ENCODE data around the gene ZNF593. TPM values are rescaled to one million over a fixed set of nuclear protein-coding genes. Genes with fewer than 3 reads are reported as not detected.

The ZNF593 gene
- total and polyA plus RNA-seq, 2 donors (not counting 1 experiment from before 2014, with no cell fraction given) = 10.7 to 60.0 TPM

DNA sequence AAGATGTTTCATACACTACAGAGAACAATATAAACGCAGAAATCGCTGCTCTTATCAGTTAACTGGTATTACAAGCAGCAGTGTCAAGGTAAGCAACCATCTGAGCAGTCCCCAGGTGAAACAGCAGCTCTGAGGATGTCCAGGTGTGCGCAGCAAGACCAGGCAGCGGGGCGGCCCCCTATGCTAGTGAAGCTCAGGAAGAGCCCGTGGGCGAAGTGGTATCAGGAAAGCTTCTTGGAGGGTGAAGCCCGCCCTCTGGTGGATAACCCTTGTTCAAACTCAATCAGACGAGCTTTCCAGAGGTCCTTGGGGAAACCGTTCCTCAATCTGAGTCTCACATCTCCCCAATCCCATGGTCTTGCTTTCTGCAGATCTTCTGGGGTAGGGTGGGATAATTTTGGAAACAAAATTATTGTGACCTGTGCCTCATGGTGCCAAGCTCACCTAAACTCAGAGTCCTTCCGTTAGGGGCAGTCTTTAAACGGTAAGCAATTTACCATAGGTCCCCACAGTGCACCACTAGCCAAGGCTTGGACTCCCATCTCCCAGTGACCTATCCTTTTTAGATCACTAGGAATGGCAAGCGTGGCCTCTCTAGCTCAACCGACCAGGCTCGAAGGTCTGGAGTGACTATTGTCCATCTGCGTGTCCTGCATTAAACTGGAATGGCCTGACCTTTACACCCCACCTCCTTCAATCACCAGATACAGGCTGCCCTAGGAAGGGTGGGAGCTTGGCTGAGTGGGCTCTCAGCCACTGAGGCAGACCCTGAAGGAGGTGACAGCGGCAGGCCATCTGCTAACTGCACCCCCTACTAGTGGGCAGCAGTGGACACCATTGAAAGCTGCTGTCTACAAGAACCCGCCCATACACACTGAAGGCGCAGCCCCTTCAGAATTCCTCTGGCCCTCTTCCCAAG, 24.4 kb upstream of the ZNF593 start:
- H3K27me3 ChIP-seq (replicated peaks in 1 of 4; ENCODE audit: control extremely low read depth in 1 of 4, control insufficient read depth in 3 of 4, insufficient read depth in 4 of 4, low read length in 3 of 4) = peaks cover 0 to 6% (median 0%) of the 10 kb centered on the region in 4 experiments
- TF ChIP-seq EZH2 (IDR thresholded peaks at IDR 0.05; ENCODE audit: borderline replicate concordance, insufficient read depth, low read depth, low read length, poor library complexity, severe bottlenecking) = no peak
- TF ChIP-seq, protein P1, sequence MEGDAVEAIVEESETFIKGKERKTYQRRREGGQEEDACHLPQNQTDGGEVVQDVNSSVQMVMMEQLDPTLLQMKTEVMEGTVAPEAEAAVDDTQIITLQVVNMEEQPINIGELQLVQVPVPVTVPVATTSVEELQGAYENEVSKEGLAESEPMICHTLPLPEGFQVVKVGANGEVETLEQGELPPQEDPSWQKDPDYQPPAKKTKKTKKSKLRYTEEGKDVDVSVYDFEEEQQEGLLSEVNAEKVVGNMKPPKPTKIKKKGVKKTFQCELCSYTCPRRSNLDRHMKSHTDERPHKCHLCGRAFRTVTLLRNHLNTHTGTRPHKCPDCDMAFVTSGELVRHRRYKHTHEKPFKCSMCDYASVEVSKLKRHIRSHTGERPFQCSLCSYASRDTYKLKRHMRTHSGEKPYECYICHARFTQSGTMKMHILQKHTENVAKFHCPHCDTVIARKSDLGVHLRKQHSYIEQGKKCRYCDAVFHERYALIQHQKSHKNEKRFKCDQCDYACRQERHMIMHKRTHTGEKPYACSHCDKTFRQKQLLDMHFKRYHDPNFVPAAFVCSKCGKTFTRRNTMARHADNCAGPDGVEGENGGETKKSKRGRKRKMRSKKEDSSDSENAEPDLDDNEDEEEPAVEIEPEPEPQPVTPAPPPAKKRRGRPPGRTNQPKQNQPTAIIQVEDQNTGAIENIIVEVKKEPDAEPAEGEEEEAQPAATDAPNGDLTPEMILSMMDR (IDR thresholded peaks at IDR 0.05) = peak; percentile 90
- H3K36me3 ChIP-seq (replicated peaks in 1 of 2; ENCODE audit: control extremely low read depth in 1 of 2, control insufficient read depth in 1 of 2, extremely low read depth in 1 of 2, insufficient read depth in 2 of 2, low read length in 1 of 2) = no peaks in the 10 kb centered on the region
- peak overlapping the region; percentile 52 for H3K4me2 ChIP-seq (replicated peaks; ENCODE audit: low read depth, low read length, poor library complexity, severe bottlenecking)
- DNase-seq (peak; percentile 79), ATAC-seq (ENCODE audit: low read depth) (peak; percentile 65)
- H3K9ac ChIP-seq (ENCODE audit: low read length) = no peak overlapping the region
- no peak overlapping the region for H3K4me3 ChIP-seq (ENCODE audit: control extremely low read depth in 1 of 5, extremely low read depth in 1 of 5, insufficient read depth in 1 of 5, low read depth in 2 of 5, low read length in 4 of 5)
- H3K27me3 Mint-ChIP-seq = peaks cover 14% of the 10 kb centered on the region
- WGBS (ENCODE audit: insufficient coverage) = 47% methylated on average over 15 of the region's 19 CpGs
- no peaks in the 10 kb centered on the region for H4K20me1 ChIP-seq (ENCODE audit: control insufficient read depth, insufficient read depth, low read length, poor library complexity, severe bottlenecking)
- intact Hi-C loops (cut with micrococcal nuclease) = loop anchor here (1.0 to 10.0 kb wide), 2 partner anchors 110 to 250 kb away; no protein-coding TSS in a partner anchor
- H2AFZ ChIP-seq (ENCODE audit: insufficient read depth, low read depth, low read length, poor library complexity, severe bottlenecking) = peak overlapping the region; percentile 65
- ChIA-PET CTCF (interaction anchor here (0.6 to 13.1 kb wide), 34 partner anchors 10 to 406 kb away, joined by 3 to 336 read pairs (median 4); partner anchors contain the start of genes CEP85, PDIK1L and ZNF593), POLR2A (interaction anchor here (0.6 to 1.1 kb wide), 4 partner anchors 38 to 240 kb away, joined by 3 to 4 read pairs (median 3); no protein-coding TSS in a partner anchor)
- no peak overlapping the region for H3K4me3 Mint-ChIP-seq
- no peaks in the 10 kb centered on the region for H3K9me3 ChIP-seq (ENCODE audit: control extremely low read depth in 1 of 3, control insufficient read depth in 2 of 3, insufficient read depth in 1 of 3, low read length in 2 of 3)
- H3K9me3 Mint-ChIP-seq (ENCODE audit: insufficient read depth) = no peaks in the 10 kb centered on the region
- no peak overlapping the region for H3K27ac ChIP-seq (ENCODE audit: low read length in 2 of 2)
- H3K27ac Mint-ChIP-seq = no peak overlapping the region
- no peaks in the 10 kb centered on the region for H3K79me2 ChIP-seq (ENCODE audit: control insufficient read depth, insufficient read depth, low read length)
- H3K4me1 Mint-ChIP-seq = peaks cover 3% of the 10 kb centered on the region
- H3K4me1 ChIP-seq (ENCODE audit: control insufficient read depth in 2 of 2, insufficient read depth in 2 of 2, low read length in 2 of 2) = peaks cover 4 to 6% of the 10 kb centered on the region in 2 donors
